Transverse colon (tissue), 4 donors: ENCODE data around the gene FGF8. TPM values are rescaled to one million over a fixed set of nuclear protein-coding genes. Genes with fewer than 3 reads are reported as not detected.
"Not testable (repeated sequence)": the region's sequence is repeated elsewhere in the genome, so short reads cannot be mapped to it uniquely, and the experiment has no call there.

Experiments used
- DNase-seq: peaks from one replicate; pipeline ENCODE4 v3.0.0-alpha.2; 2019
- H3K27ac ChIP-seq, 4 donors: fragments of 200-600 bp; sonication (generic); 2 replicates each; pipeline ENCODE4 v1.5.1; 2016 to 2018; ENCODE audit warnings: inconsistent platforms in 4 of 4
- H3K27me3 ChIP-seq: fragments of 200-600 bp; sonication (generic); 2 replicates; pipeline ENCODE4 v1.5.1; 2017; ENCODE audit warnings: inconsistent platforms
- H3K36me3 ChIP-seq, 4 donors: fragments of 200-600 bp; sonication (generic); 2 replicates each; pipeline ENCODE4 v1.5.1; 2017 to 2019; ENCODE audit warnings: inconsistent platforms in 4 of 4
- H3K4me1 ChIP-seq, 4 donors: fragments of 200-600 bp; sonication (generic); 2 replicates each; pipeline ENCODE4 v1.5.1; 2017 to 2020; ENCODE audit warnings: inconsistent platforms in 4 of 4
- H3K4me3 ChIP-seq, 4 donors: fragments of 200-600 bp; sonication (generic); 1 replicate in 1 of 4; 2 replicates in 3 of 4; pipeline versions ENCODE4 v1.5.1 to v1.6.1; 2017 to 2019; ENCODE audit warnings: inconsistent platforms in 4 of 4
- H3K9me3 ChIP-seq, 2 donors: fragments of 200-600 bp; sonication (generic); 2 replicates each; pipeline ENCODE4 v1.5.1; 2017 to 2019; ENCODE audit warnings: inconsistent platforms in 2 of 2
- CTCF ChIP-seq, 5 experiments: fragments of 200-600 bp in 3 of 5; fragments of 450-650 bp in 2 of 5; sonication (generic) in 3 of 5; IDR thresholded peaks; 1 replicate in 2 of 5; 2 replicates in 3 of 5; pipeline ENCODE4 v1.5.1; 2016 to 2017; ENCODE audit warnings: antibody characterized with exemption in 5 of 5, inconsistent platforms in 3 of 5, mild to moderate bottlenecking in 2 of 5, moderate library complexity in 1 of 5
- EP300 ChIP-seq: sonication (generic); formaldehyde crosslinking; IDR thresholded peaks from one replicate; pipeline ENCODE4 v1.6.1; 2017; ENCODE audit warnings: antibody characterized with exemption, low read depth
- POLR2A ChIP-seq: fragments of 450-650 bp; IDR thresholded peaks from one replicate; pipeline ENCODE4 v1.6.1; 2016; ENCODE audit warnings: antibody characterized with exemption, mild to moderate bottlenecking, moderate library complexity
- POLR2AphosphoS5 ChIP-seq, 3 donors: sonication (generic); formaldehyde crosslinking; IDR thresholded peaks; one replicate each; pipeline ENCODE4 v1.6.1; 2016; ENCODE audit warnings: antibody characterized with exemption in 3 of 3
- WGBS, 2 donors: methylation state at CpG; one replicate each; pipeline ENCODE4 v1.1.5; 2018; ENCODE audit warnings: low coverage in 1 of 2; 5-methylcytosine and 5-hydroxymethylcytosine counted together
- in situ Hi-C, 4 donors: fragments of 200-750 bp; cut with MboI; loops; one replicate each; pipeline versions ENCODE4 v1.15.0 to v1.15.1; 2017; ENCODE audit warnings: low sequenced_read_pairs in 3 of 4, low pct_ligation_motif_present in 1 of 4, low pct_unique_long_range_greater_than_20kb in 1 of 4
- intact Hi-C: fragments of 100-400 bp; cut with DNase I; formaldehyde crosslinking; loops from one replicate; pipeline ENCODE4 v1.15.1; 2023; ENCODE audit warnings: low total_unique reads
- total RNA-seq, 4 donors: library from RNA; depleted of rRNA; stranded (reverse); fragments of >200 nt; gene quantifications; one replicate each; pipeline ENCODE4 v1.1.0, GENCODE V29; 2016

The FGF8 gene
- total RNA-seq, 4 donors from 2014 or later: not detected

GRCh38 chr10:101797403-101798059, 21.6 kb upstream of the FGF8 start:
- H3K36me3 ChIP-seq: peaks cover 0 to 93% (median 48%) of the 10 kb centered on the region in 4 donors
- intact Hi-C loops (no loop called here), in situ Hi-C loops (no loop called here)
- H3K4me3 ChIP-seq: no peak overlapping the region
- DNase-seq: no peak
- no peaks in the 10 kb centered on the region for H3K9me3 ChIP-seq
- TF ChIP-seq CTCF (IDR thresholded peaks at IDR 0.05) (no peak), POLR2A (no peak), EP300 (no peak), POLR2AphosphoS5 (IDR thresholded peaks at IDR 0.05) (no peak)
- H3K4me1 ChIP-seq: no peaks in the 10 kb centered on the region
- no peak overlapping the region for H3K27ac ChIP-seq
- WGBS, 2 donors: 79 to 80% methylated on average over 4 of the region's 4 CpGs
- no peaks in the 10 kb centered on the region for H3K27me3 ChIP-seq

DNA sequence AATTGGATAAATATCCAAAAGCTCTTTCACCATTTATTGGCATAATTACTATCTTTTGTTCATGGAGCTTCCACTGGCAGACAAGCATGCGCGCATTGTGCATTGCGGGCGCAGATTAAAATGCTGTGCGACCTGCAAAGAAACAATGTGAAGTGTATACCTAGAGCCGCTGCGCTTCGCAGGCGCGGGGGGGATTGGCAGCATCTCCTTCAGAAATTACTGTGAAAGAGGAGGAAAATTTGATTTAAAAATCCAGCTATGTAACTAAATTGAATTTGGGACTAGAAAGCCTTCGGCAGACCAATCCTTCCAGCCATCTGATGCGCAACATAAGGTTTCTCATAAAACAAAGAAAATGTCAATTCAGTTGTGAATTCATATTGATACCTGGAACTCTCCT, 17.6 kb upstream of the FGF8 start:
- H3K36me3 ChIP-seq: peaks cover 0 to 87% (median 42%) of the 10 kb centered on the region in 4 donors
- in situ Hi-C loops (no loop called here), intact Hi-C loops (loop anchor here (5.0 kb wide), 1 partner anchor 331 kb away; no protein-coding TSS in a partner anchor)
- no peaks in the 10 kb centered on the region for H3K27me3 ChIP-seq
- 97 to 99% methylated on average over 12 of the region's 12 CpGs for WGBS, 2 donors
- DNase-seq: no peak
- no peaks in the 10 kb centered on the region for H3K9me3 ChIP-seq
- no peak overlapping the region for H3K4me3 ChIP-seq
- TF ChIP-seq POLR2A: no peak
- no peak for TF ChIP-seq POLR2AphosphoS5 (IDR thresholded peaks at IDR 0.05)
- TF ChIP-seq CTCF (IDR thresholded peaks at IDR 0.05): no peak
- no peak for TF ChIP-seq EP300
- H3K4me1 ChIP-seq: no peaks in the 10 kb centered on the region
- no peak overlapping the region for H3K27ac ChIP-seq

- Histone ChIP-seq H3K9me3 (no peaks in the 10 kb centered on the region), H3K4me1 (no peaks in the 10 kb centered on the region), H3K27ac (no peak overlapping the region), H3K36me3 (peaks cover 0 to 78% (median 40%) of the 10 kb centered on the region in 4 donors), H3K4me3 (no peak overlapping the region), H3K27me3 (no peaks in the 10 kb centered on the region)
- intact Hi-C loops: loop anchor here (5.0 kb wide), 1 partner anchor 327 kb away; no protein-coding TSS in a partner anchor
- DNase-seq: no peak
- TF ChIP-seq EP300 (no peak), CTCF (IDR thresholded peaks at IDR 0.05) (no peak), POLR2AphosphoS5 (IDR thresholded peaks at IDR 0.05) (no peak), POLR2A (no peak)
- WGBS, 2 donors: 86 to 93% methylated on average over 7 of the region's 7 CpGs
- in situ Hi-C loops: loop anchor here in 3 of 4 donors (10.0 kb wide), 1 partner anchor 185 kb away; no protein-coding TSS in a partner anchor
These were observed 13.8 kb upstream of the FGF8 start for GRCh38 chr10:101789686-101790085.

DNA sequence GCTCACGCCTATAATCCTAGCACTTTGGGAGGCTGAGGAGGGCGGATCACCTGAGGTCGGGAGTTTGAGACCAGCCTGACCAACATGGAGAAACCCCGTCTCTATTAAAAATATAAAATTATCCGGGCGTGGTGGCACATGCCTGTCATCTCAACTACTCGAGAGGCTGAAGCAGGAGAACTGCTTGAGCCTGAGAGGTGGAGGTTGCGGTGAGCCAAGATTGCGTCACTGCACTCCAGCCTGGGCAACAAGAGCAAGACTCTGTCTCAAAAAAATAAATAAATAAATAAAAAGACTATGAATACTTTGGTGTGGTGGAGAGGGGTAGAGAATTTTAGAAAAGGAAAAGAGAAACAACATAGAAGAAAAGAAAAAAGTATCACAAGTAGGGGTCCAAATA, 13.3 kb upstream of the FGF8 start:
- H3K27ac ChIP-seq, H3K27me3 ChIP-seq, H3K9me3 ChIP-seq, intact Hi-C loops, H3K4me1 ChIP-seq, H3K4me3 ChIP-seq, DNase-seq: not testable (repeated sequence)
- in situ Hi-C loops: loop anchor here in 3 of 4 donors (10.0 kb wide), 1 partner anchor 184 kb away; no protein-coding TSS in a partner anchor
- WGBS, 2 donors: 85 to 93% methylated on average over 9 of the region's 9 CpGs
- peaks cover 0 to 77% (median 39%) of the 10 kb centered on the region in 4 donors for H3K36me3 ChIP-seq

GRCh38 chr10:101785801-101786200, 9.9 kb upstream of the FGF8 start:
- Histone ChIP-seq H3K27me3 (no peaks in the 10 kb centered on the region), H3K4me1 (peaks cover 12 to 29% (median 20%) of the 10 kb centered on the region in 4 donors), H3K9me3 (no peaks in the 10 kb centered on the region), H3K4me3 (no peak overlapping the region), H3K27ac (no peak overlapping the region), H3K36me3 (peaks cover 0 to 48% (median 22%) of the 10 kb centered on the region in 4 donors)
- no peak for DNase-seq
- TF ChIP-seq CTCF (IDR thresholded peaks at IDR 0.05) (no peak), POLR2AphosphoS5 (IDR thresholded peaks at IDR 0.05) (no peak), EP300 (no peak), POLR2A (no peak)
- WGBS, 2 donors: 88 to 100% methylated on average over 1 to 2 of the region's 2 CpGs
- in situ Hi-C loops (loop anchor here in 3 of 4 donors (10.0 kb wide), 1 partner anchor 181 kb away; no protein-coding TSS in a partner anchor), intact Hi-C loops (no loop called here)
